ENCODE data around the gene PRKX.
A peak's percentile ranks its signal among the peaks of the same experiment; 100 is the strongest.
"Not testable (repeated sequence)": the region's sequence is repeated elsewhere in the genome, so short reads cannot be mapped to it uniquely, and the experiment has no call there.

Gene PRKX

DNA sequence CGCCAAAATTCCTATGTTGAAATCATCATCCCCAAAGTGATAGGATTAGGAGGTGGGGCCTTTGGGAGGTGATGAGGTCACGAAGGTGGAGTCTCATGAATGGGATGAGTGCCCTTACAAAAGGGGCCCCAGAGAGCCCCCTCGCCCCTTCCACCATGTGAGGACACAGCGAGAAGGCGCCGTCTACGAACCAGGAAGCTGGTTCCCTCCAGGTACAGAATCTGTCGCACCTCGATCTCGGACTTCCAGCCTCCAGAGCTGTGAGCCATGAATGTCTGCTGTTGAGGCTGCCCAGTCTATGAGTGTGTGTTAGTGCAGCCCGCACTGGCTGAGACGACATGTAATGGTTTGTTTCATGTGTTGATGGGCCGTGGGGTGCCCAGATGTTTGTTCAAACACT, 60.3 kb downstream of the PRKX start:
- DNase-seq (ENCODE audit: low spot score): no peak

DNA sequence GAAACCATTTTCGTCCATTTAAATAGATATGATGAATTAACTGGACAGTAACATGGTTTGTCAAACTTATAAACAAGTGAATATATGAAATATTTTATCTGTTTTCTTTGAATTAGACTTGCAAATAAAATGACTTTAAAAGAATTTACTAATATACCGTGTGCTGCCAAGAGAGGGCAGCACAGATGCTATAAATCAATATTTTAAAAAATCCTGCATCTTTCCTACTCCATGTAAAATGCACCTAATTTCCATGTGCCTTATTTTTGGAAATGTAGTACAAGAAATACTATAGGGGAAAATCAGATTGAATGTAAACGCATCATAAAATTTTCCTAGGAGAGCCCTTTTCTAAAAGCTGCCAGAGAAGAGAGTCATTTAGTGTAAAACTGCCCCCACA, 62.2 kb downstream of the PRKX start:
- DNase-seq (ENCODE audit: low spot score): no peak

DNA sequence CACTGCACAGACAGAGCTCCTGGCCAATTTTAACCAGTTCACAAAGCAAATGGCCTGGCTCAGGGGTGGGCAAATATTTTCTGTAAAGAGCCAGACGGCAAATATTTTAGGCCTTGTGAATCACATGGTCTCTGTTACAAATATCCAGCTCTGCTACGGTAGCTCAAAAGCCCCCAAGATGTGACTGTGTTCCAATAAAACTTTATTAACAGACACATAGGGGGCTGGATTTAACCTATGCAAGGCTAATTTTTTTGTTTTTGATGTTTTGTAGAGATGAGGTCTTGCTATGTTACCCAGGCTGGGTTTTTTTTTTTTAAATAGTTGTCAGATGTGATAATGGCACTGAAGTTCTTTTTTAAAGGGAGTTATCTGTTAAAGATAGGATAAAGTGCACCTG, 65.4 kb downstream of the PRKX start:
- no peak for DNase-seq (ENCODE audit: low spot score)

DNA sequence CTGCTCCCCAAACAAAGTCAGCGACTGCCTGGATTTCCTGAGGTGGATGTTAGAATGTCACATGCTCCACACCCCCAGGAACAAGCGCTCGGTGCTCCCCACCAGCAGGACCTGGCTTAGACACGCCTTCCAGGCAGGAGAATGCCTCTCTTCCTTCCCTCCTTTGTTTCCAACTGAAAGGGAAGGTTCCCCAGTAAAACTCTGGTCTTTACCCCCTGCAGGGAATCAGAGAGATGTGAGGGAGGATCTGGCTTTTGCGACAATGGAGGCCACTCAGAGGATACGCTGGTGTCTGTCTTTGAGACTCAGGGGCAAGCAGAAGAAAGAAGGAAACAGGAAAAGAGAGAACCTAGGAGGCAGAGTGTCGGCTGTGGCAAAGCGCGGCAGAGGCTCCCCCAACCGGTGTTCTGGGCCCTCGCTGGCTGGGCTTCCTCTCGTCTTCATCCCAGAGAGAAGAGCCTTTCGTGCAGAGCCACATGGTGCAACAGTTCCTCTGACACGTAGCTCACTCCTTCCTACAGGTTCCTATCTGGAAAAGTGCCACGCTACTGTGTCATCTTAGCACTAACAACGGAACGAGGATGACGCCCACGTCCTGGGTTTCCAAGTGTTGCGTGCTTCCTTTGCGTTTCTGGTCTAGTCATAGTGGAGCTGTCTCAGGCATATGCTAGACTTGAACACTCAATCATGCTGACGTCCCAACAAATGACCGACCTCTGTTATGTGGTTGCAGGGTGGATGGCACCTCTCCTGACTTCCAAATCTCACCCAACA, 73.4 kb downstream of the PRKX start:
- not testable (repeated sequence) for DNase-seq (ENCODE audit: low spot score)

DNA sequence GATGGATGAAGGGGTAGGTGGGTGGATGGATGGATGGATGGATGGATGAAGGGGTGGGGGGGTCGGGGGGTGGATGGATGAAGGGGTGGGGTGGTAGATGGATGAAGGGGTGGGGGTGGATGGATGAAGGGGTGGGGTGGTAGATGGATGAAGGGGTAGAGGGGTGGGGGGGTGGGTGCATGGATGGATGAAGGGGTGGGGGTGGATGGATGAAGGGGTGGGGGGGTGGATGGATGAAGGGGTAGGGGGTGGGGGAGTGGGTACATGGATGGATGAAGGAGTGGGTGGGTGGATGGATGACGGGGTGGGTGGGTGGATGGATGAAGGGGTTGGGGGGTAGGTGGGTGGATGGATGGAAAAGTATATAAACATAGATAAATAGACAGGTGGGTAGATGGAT, 74.2 kb downstream of the PRKX start:
- DNase-seq (ENCODE audit: low spot score): peak; percentile 26

DNA sequence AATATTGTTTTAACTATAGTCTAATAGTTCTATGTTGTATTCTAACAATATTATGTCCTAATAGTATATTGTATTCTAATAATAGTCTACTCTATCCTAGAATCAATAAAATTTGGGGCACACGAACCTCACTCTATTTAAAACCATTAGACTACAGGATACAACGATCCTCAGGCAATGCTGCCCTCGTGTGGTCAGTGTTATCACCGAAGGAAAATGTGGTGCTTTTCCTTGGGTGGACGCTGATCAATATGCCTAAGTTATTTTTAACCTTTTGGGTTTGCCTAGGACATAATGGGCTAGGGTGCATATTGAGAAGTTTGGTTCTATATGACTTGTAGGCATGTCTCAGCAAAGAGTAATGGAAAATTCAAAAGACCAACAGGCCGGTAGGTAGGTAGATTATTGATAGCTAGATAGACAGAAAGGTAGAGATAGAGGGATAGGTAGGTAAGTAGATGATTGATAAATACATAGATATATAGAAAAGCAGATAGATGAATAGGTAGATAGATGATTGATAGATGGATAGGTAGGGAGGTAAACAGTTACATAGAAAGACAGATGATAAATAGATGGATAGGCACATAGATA, 75.1 kb downstream of the PRKX start:
- peak; percentile 12 for DNase-seq (ENCODE audit: low spot score)

DNA sequence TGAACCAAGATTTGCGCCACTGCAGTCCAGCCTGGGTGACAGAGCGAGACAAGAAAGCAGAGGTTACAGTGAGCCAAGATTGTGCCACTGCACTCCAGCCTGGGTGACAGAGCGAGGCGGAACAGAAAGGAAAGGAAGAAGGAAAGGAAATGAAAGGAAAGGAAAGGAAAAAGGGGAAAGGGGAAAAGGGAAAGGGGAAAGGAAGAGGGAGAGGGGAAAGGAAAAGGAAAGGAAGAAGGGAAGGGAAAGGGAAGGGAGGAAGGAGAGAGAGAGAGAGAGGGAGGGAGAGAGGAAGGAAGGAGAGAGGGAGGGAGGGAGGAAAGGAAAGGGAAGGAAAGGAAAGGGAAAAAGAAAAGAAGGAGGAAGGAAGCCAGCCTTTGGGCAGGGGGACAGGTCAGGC, 76.6 kb downstream of the PRKX start:
- no peak for DNase-seq (ENCODE audit: low spot score)

DNA sequence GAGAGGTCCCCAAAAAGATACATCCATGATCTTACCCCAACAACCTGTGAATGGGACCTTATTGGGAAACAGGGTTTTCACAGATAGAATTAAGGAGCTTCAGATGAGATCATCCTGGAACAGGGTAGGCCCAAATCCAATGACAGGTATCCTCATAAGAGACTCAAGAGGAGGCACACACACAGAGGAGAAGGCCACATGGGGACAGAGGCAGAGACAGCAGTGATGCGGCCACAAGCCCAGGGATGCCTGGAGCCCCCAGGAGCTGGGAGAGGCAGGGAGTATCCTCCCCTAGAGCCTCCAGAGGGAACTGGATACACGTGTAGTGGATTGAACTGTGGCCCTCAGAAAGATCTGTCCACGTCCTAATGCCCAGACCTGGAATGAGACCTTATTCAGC, 82.3 kb downstream of the PRKX start:
- DNase-seq (ENCODE audit: low spot score): no peak

DNA sequence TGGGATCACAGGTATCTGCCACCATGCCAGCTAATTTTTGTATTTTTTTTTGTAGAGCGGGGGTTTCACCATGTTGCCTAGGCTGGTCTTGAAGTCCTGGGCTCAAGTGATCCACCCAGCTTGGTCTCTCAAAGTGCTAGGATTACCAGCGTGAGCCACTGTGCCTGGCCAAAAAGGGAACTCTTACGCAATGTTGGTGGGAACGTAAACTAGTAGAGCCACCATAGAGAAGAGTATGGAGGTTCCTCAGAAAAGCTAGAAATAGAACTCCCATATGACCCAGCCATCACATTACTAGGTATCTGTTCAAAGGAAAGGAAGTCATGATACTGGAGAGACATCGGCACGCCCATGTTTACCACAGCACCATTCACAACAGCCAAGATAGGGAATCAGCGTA, 85.9 kb downstream of the PRKX start:
- no peak for DNase-seq (ENCODE audit: low spot score)

DNA sequence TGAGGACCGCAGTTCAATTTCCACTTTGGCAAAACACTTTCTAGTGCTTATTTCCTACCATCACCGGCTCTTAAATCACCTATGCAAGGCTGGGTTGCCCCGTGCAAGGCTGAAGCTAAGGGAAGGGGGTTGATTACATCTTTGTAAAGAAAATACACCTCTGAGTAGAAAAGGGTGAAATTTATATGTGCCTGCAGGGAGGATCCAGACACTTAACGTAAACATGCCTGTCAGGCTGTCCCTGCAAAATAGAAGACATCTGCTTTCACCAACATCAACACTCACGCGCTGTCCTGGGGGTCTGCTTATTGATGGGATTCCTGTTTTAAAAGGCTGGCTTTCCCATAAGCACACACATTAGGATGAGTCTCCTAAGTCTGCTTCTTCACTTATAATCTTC, 92.0 kb downstream of the PRKX start:
- no peak for DNase-seq (ENCODE audit: low spot score)

DNA sequence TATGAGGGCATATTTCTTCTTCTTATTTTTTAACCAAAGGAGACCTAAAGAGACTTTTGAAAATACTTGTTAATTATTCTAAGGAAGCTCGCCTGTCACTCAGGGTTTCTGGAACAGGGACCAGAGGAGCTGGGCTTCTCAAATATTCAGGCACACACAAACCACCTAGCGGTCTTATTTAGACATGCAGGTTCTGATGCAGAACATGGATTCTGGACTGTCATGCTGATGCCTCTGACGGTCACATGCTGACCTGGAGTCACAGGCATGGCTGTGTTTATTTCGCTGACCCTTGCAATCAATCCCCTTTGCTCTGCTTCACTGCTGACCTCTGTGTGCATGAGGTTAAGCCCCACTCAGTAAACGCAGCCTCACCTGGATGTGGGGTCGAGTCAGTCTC, 101.7 kb downstream of the PRKX start:
- DNase-seq (ENCODE audit: low spot score): not testable (repeated sequence)

DNA sequence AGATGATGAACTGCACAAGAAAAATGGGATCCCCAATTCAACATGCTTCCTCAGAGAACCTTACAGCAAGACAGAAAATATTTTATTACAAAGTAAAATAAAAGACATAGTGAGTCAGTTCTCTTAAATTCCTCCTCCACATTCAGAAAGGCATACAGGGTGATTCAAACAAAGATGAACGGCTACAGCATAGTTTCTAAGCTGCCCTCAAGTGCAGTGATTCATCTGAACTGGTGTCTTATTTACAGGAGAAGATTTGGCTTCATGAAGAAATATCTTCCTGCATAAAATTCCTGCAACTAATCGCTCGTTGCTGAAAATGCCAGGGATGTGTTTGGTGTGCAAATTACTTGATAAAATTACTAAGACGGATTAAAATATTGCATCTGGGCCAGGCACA, 103.6 kb downstream of the PRKX start:
- DNase-seq (ENCODE audit: low spot score): no peak

DNA sequence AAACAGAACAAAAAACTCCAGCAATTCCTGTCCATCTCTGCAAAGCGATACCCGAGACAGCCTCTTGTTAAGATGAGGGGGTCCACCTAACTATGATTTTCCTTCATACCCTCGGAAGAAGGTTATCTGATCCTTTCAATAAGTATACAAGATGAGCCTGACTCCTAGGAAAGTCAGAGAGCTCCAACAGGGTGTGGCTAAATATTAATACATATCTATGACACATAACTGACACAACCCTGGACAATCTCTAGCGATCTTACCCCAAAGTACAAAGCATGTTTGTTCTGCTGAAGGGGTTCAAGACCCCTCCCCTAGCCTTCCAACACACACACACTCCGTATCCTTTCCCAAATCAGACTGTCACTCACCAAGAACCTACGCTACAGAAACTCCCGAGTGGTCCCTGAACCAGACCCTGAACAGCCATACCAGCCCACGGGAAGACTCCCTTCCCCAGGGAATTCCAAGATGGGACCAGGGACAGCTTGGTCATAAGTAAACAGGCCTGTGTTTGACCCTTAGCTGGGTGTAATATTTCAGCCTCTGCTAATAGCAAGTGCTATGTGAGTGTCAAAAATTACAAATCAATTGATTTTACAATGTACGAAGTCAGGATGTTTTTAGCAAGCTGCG, 110.3 kb downstream of the PRKX start:
- DNase-seq (ENCODE audit: low spot score): no peak

DNA sequence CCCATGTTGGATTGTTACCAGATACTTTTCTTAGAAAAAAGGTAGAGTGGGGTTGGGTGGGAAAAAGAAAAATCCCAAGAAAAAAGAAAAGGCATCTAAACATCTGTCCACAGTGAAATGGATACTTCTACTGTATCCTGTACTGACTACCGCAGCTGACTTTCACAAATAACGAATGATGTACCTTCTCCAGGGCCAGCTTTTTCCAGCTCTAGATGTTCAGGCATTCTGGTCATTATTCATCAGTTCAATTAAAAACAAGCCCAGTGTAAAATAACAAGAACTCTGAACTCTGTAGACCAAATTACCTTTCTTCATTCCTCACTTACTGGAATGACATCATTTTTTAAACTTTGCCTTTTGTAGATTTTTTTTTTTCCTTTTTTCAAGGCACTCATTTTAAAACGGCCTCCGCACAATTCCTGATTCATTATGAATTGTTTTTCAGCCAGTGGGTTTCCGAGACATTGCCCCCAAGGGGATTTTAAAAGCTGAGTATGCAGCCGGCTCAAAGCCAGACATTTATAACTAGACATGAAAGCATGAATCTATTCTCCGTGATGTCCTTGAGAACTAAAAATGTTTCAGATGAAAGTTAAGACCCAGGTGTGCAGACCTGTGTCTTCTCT, 113.5 kb downstream of the PRKX start:
- no peak for DNase-seq (ENCODE audit: low spot score)

DNA sequence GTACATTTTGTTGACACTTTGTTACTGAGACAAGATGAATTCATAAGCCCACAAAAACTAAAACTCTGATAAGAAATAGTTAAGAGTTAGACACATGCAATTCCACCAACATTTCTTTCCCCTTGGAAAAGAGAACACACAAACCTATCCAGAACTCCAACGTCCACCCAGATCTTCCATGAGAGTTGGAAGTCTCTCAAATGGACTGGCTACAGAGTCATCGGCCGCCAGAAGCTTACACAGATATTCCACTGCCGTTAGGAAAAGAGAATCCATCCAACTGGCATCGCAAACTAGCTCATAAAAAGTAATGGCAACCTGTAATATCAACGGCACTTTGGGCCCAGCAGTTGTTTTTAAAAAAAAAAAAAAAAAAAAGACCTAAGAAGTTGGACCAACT, 114.7 kb downstream of the PRKX start:
- no peak for DNase-seq (ENCODE audit: low spot score)

DNA sequence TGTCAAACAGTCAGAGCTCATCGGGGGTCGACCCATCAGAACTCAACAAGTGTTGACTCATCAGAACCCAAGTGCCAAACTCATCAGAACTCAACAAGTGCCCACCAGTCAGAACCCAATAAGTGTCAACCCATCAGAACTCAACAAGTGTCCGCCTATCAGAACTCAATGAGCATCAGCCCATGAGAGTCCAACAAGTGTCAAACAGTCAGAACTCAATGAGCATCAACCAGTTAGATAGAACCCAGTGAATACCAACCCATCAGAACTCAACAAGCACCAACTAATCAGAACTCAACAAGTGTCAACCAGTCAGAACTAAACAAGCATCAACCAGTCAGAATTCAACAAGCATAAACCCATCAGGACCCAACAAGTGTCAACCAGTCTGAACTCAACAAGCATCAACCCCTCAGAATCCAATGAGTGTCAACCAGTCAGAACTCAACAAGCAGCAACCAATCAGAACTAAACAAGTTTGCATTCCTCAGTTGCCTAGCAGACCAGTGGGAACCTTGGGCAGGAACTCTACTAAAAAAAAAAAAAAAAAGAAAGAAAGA, 115.3 kb downstream of the PRKX start:
- no peak for DNase-seq (ENCODE audit: low spot score)

DNA sequence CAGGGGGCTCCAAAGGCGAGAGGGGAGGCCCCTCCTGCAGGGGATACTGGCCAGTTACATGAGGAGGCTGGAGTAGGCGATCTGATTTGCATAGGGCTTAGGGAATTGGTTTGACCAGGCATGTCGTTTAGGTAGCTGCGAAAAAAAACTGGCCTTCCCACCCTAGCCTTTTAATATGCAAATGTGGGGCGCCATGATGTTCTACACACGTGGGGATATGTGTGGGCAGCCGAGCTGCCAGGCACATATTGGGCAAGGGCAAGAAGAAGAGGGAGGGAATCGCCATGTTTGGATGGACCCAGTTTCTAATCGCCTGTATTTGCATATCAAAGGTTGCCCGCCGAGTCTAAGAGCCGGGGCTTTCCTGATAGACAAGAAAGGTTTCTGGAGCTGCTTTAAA, 121.3 kb downstream of the PRKX start:
- DNase-seq (ENCODE audit: low spot score): no peak

DNA sequence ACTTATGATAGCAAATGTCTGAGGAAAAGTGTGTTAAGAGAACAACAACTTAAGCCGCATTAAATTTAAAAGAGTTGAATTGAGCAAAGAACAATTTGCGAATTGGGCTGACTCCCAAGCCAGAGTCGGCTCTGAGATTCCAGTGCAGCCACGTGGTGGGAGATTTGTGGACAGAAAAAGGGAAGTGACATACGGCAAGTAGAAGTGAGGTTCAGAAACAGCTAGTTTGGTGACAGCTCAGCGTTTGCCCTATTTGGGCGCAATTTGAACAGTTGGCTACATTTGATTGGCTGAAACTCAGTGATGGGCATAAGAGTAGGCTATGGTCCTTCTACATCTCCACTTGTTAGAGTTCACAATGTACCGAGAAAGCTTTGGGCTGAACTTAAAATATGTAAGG, 124.0 kb downstream of the PRKX start:
- no peak for DNase-seq (ENCODE audit: low spot score)

DNA sequence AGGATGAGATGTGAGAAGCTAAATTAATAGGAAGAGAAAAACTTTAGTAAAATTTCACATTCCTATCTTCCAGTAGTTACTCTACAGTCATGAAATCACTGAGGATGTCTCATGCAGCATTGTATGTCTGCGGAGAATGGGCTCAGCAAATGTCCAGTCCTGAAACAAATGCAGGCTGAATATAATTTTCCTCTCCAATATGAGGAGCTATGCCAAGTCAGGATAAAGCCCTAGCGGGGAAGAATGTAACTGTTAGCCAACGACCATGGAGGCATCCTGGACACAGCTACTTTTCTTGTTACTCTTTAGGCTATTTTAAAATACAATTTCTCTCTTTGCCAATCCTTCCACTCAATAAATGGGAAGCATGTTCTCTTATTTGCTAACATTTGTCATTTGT, 127.7 kb downstream of the PRKX start:
- no peak for DNase-seq (ENCODE audit: low spot score)

DNA sequence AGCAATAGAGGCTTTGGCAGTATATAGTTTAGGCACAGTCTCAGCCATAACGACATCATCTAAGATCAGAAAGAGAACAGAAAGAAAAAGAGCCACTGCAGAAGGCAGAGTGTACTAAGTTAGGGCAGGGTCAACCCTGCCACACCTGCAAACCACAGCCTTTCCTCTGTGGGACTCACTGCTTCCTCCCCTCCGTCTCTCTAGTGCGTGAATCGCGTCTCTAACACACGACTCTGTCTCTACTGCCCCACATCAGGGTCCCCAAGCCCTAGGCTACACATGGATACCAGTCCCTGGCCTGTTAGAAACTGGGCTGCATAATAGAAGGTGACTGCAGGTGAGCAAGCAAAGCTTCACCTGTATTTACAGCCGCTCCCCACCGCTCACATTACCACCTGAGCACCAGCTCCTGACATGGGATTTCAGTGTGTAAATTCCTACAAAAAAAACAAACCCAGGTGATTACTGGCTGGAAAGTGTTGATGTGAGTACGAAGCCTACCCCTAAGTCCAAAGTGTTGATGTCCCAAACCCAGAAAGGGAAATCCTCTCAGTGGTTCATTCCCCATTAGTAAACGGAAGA, 128.9 kb downstream of the PRKX start:
- no peak for DNase-seq (ENCODE audit: low spot score)

DNA sequence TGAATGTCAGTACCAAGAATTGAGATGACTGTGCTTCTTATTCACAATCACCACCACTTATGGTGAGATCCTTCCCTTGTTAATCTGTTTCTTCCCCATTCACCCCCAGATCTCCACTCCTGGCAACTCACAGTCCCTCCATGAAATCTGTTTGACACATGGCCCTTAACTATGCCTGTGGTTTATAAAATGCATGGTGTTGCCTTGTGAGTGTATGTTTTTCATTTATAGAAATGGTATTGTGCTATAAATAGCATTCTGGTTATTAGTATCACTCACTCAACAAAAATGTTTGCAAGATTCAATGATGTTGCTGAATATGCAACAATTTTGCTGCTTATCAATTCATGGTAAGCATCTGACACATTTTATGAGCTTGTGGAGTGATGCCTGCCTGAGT, 131.0 kb downstream of the PRKX start:
- no peak for DNase-seq (ENCODE audit: low spot score)

DNA sequence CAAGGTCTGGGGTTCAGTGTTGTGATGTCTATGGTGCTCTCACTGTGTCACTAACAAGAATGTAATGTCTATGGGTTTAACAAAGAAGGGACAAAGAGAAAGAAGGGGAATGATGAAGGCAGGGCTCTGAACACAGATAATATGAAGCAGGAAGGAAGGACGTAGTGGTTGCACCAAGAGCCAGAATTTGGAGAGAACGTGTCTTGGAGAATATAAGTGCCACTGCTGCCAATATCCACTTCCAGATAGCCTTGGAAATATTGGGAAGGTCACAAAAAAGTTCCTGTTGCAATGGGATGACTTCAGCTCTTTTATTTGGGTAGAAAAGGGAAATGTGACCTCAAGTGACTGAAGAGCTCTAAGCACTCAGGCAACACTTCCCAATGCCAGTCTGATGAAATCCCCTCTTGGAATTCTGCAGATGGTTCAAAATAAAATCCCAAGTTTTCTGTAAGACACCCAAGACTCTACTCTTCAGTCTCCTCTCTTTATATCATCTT, 131.8 kb downstream of the PRKX start:
- DNase-seq (ENCODE audit: low spot score): no peak
